K562 (cell line): ENCODE data around the gene KRTAP2-1. TPM values are rescaled to one million over a fixed set of nuclear protein-coding genes. Genes with fewer than 3 reads are reported as not detected.

Experiments used
- C11orf30 ChIP-seq: fragments of 450-650 bp; IDR thresholded peaks from 2 replicates; pipeline ENCODE4 v1.6.1; 2016; ENCODE audit warnings: low read depth, mild to moderate bottlenecking
- CTBP1 ChIP-seq: fragments of 450-650 bp; IDR thresholded peaks from 2 replicates; pipeline ENCODE4 v1.6.1; 2016; ENCODE audit warnings: borderline replicate concordance
- FOXJ3 ChIP-seq: sonication (generic); formaldehyde crosslinking; IDR thresholded peaks from 2 replicates; pipeline ENCODE4 v1.4.0; 2020; ENCODE audit warnings: mild to moderate bottlenecking, missing genetic modification reagents
- MCM3 ChIP-seq: fragments of 450-650 bp; IDR thresholded peaks from 2 replicates; pipeline ENCODE4 v1.6.1; 2016
- NFATC3 ChIP-seq: fragments of 450-650 bp; IDR thresholded peaks from 2 replicates; pipeline ENCODE4 v1.6.1; 2017; ENCODE audit warnings: mild to moderate bottlenecking
- NUFIP1 ChIP-seq: fragments of 450-650 bp; IDR thresholded peaks from 2 replicates; pipeline ENCODE4 v1.6.1; 2018; ENCODE audit not compliant: partially characterized antibody
- PTTG1 ChIP-seq: fragments of 450-650 bp; IDR thresholded peaks from 2 replicates; pipeline ENCODE4 v1.6.1; 2016; ENCODE audit warnings: low read depth, mild to moderate bottlenecking, missing genetic modification characterization, missing compliant biosample characterization
- RBM14 ChIP-seq: fragments of 200-400 bp; formaldehyde crosslinking; IDR thresholded peaks from 2 replicates; pipeline ENCODE4 v1.6.1; 2018; ENCODE audit warnings: low read depth, mild to moderate bottlenecking, low read length, moderate library complexity, borderline replicate concordance; ENCODE audit not compliant: insufficient read depth
- RBM17 ChIP-seq: fragments of 200-400 bp; formaldehyde crosslinking; IDR thresholded peaks from 2 replicates; pipeline ENCODE4 v1.6.1; 2017; ENCODE audit warnings: low read depth, mild to moderate bottlenecking, low read length, borderline replicate concordance
- SMAD2 ChIP-seq: fragments of 150-350 bp; IDR thresholded peaks from 2 replicates; pipeline ENCODE4 v1.6.1; 2014; ENCODE audit warnings: low read depth, mild to moderate bottlenecking, low read length
- SMARCC2 ChIP-seq: fragments of 450-650 bp; IDR thresholded peaks from 2 replicates; pipeline ENCODE4 v1.6.1; 2017; ENCODE audit warnings: antibody characterized with exemption, moderate library complexity, mild to moderate bottlenecking, low read depth
- TAL1 ChIP-seq: fragments of 450-650 bp; IDR thresholded peaks from 2 replicates; pipeline ENCODE4 v1.6.1; 2016; ENCODE audit warnings: mild to moderate bottlenecking
- ZFX ChIP-seq: sonication (generic); formaldehyde crosslinking; IDR thresholded peaks from 2 replicates; pipeline ENCODE4 v1.8.0; 2022; ENCODE audit warnings: mild to moderate bottlenecking, missing genetic modification reagents, moderate library complexity
- ZNF561 ChIP-seq: fragments of 450-650 bp; formaldehyde crosslinking; conservative IDR thresholded peaks from 2 replicates; pipeline ENCODE4 v1.4.0; 2020; ENCODE audit warnings: mild to moderate bottlenecking, moderate library complexity
- ZNF639 ChIP-seq, 2 experiments: fragments of 200-800 bp in 1 of 2; sonication (Bioruptor generic) in 1 of 2; sonication (generic) in 1 of 2; formaldehyde crosslinking in 1 of 2; IDR thresholded peaks in 1 of 2; conservative IDR thresholded peaks in 1 of 2; 2 replicates each; pipeline versions ENCODE4 v1.5.0 to v1.6.1; 2016 to 2020; ENCODE audit warnings: missing compliant biosample characterization in 1 of 2, missing genetic modification characterization in 1 of 2, missing genetic modification reagents in 1 of 2
- ZNF644 ChIP-seq: fragments of 200-800 bp; sonication (Bioruptor generic); IDR thresholded peaks from 2 replicates; pipeline ENCODE4 v1.6.1; 2016; ENCODE audit warnings: low read depth, missing genetic modification characterization, missing compliant biosample characterization
- polyA plus RNA-seq, 8 experiments: library from polyadenylated mRNA; depleted of rRNA in 4 of 8; stranded (reverse) in 5 of 8; unstranded in 3 of 8; fragments of >200 nt; fragmentation: Nextera tagmentation in 2 of 8; fragmentation: Illumina TruSeq in 1 of 8; extraction: Ambion mirVana in 2 of 8; extraction: Trizol in 1 of 8; gene quantifications; 2 replicates each; pipeline versions ENCODE4 v1.2.1 to v1.2.3, GENCODE V29; 2011 to 2014; ENCODE audit warnings: inconsistent platforms in 1 of 8, missing spikeins in 1 of 8
- total RNA-seq, 7 experiments: library from RNA; depleted of rRNA in 6 of 7; stranded (reverse); fragments of >200 nt in 6 of 7; fragmentation: Illumina TruSeq in 2 of 7; extraction: Trizol in 2 of 7; gene quantifications; 2 replicates each; pipeline versions ENCODE4 v1.2.1 to v1.2.3, GENCODE V29; 2011 to 2021; ENCODE audit warnings: low replicate concordance in 1 of 7
- TF ChIP-seq, protein P1 (sequence below): fragments of 450-650 bp; formaldehyde crosslinking; IDR thresholded peaks from 2 replicates; pipeline ENCODE4 v1.4.0; 2020; ENCODE audit warnings: mild to moderate bottlenecking, moderate library complexity
- TF ChIP-seq, protein P2 (sequence below): fragments of 450-650 bp; IDR thresholded peaks from 2 replicates; pipeline ENCODE4 v1.6.1; 2016; ENCODE audit warnings: low read depth, mild to moderate bottlenecking, moderate library complexity
- TF ChIP-seq, protein P3 (sequence below): fragments of 450-650 bp; IDR thresholded peaks from 2 replicates; pipeline ENCODE4 v1.6.1; 2018; ENCODE audit warnings: mild to moderate bottlenecking, low read depth; ENCODE audit not compliant: partially characterized antibody

The KRTAP2-1 gene
- total and polyA plus RNA-seq, 9 of the 15 experiments (the other 6 are each of a cell fraction or from before 2014, with no cell fraction given), result not detected

- TF ChIP-seq ZNF644 (tag) (peak; percentile 52; the same call in 1 of the 2 replicates), CTBP1 (peak; percentile 89), MCM3 (no peak), PTTG1 (tag) (no peak), SMAD2 (no peak), ZNF561 (CRISPR knock-in tag) (no peak), NFATC3 (no peak), RBM17 (no peak), TAL1 (peak; percentile 45; the same call in 1 of the 2 replicates), ZNF639 (CRISPR knock-in tag; conservative IDR thresholded peaks at IDR 0.05 in 1 of 2, IDR thresholded peaks at IDR 0.05 in 1 of 2) (no peak), NUFIP1 (no peak), RBM14 (no peak), SMARCC2 (peak; percentile 52; the same call in 1 of the 2 replicates), FOXJ3 (no peak), ZFX (CRISPR knock-in tag) (no peak), C11orf30 (peak; percentile 66; the same call in 1 of the 2 replicates)
- TF ChIP-seq, protein P1, sequence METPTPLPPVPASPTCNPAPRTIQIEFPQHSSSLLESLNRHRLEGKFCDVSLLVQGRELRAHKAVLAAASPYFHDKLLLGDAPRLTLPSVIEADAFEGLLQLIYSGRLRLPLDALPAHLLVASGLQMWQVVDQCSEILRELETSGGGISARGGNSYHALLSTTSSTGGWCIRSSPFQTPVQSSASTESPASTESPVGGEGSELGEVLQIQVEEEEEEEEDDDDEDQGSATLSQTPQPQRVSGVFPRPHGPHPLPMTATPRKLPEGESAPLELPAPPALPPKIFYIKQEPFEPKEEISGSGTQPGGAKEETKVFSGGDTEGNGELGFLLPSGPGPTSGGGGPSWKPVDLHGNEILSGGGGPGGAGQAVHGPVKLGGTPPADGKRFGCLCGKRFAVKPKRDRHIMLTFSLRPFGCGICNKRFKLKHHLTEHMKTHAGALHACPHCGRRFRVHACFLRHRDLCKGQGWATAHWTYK (CRISPR knock-in tag), result no peak
- TF ChIP-seq, protein P2, sequence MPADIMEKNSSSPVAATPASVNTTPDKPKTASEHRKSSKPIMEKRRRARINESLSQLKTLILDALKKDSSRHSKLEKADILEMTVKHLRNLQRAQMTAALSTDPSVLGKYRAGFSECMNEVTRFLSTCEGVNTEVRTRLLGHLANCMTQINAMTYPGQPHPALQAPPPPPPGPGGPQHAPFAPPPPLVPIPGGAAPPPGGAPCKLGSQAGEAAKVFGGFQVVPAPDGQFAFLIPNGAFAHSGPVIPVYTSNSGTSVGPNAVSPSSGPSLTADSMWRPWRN, result 0 out of 2 replicates have a peak, but pooled peaks have one; percentile 55
- TF ChIP-seq, protein P3, sequence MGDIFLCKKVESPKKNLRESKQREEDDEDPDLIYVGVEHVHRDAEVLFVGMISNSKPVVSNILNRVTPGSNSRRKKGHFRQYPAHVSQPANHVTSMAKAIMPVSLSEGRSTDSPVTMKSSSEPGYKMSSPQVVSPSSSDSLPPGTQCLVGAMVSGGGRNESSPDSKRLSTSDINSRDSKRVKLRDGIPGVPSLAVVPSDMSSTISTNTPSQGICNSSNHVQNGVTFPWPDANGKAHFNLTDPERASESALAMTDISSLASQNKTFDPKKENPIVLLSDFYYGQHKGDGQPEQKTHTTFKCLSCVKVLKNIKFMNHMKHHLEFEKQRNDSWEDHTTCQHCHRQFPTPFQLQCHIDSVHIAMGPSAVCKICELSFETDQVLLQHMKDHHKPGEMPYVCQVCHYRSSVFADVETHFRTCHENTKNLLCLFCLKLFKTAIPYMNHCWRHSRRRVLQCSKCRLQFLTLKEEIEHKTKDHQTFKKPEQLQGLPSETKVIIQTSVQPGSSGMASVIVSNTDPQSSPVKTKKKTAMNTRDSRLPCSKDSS, result no peak
Observed at GRCh38 chr17:41065829-41066624, 18.9 kb upstream of the KRTAP2-1 start, which contains the start of gene KRTAP2-4 (continued).
